Stomach (tissue), 4 donors: Measurements from ENCODE around the gene CDIP1.

ENCODE experiments used
- EP300 ChIP-seq: sonication (generic); formaldehyde crosslinking; IDR thresholded peaks from one replicate; pipeline ENCODE4 v1.6.1; 2017; ENCODE audit warnings: antibody characterized with exemption
- POLR2AphosphoS5 ChIP-seq, 3 donors: sonication (generic); formaldehyde crosslinking; IDR thresholded peaks; one replicate each; pipeline ENCODE4 v1.6.1; 2016; ENCODE audit warnings: antibody characterized with exemption in 3 of 3
- TF ChIP-seq, protein P1 (sequence below), 7 experiments: fragments of 450-650 bp in 4 of 7; fragments of 200-600 bp in 3 of 7; sonication (generic) in 3 of 7; IDR thresholded peaks; one replicate each; pipeline ENCODE4 v1.5.1; 2016 to 2019; ENCODE audit warnings: antibody characterized with exemption in 7 of 7, control low read depth in 2 of 7, mild to moderate bottlenecking in 1 of 7

DNA sequence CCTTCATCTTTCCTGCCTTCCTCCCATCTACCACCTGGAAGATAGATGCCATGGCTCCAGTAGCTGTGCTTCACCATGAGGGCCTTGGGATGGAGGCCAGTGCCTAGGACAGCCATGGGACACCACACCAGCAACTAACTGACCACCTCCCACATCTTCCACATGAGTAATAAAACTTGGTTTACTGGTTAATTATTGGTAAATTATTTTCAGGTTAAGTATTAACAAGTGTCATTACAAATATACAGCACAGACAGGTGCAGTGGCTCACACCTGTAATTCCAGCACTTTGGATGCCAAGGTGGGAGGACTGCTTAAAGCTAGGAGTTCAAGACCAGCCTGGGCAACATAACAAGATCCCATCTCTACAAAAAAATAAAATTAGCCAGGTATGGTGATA lies 14.0 kb downstream of the CDIP1 start:
- TF ChIP-seq EP300 (no peak), POLR2AphosphoS5 (IDR thresholded peaks at IDR 0.05) (no peak)
- TF ChIP-seq, protein P1, sequence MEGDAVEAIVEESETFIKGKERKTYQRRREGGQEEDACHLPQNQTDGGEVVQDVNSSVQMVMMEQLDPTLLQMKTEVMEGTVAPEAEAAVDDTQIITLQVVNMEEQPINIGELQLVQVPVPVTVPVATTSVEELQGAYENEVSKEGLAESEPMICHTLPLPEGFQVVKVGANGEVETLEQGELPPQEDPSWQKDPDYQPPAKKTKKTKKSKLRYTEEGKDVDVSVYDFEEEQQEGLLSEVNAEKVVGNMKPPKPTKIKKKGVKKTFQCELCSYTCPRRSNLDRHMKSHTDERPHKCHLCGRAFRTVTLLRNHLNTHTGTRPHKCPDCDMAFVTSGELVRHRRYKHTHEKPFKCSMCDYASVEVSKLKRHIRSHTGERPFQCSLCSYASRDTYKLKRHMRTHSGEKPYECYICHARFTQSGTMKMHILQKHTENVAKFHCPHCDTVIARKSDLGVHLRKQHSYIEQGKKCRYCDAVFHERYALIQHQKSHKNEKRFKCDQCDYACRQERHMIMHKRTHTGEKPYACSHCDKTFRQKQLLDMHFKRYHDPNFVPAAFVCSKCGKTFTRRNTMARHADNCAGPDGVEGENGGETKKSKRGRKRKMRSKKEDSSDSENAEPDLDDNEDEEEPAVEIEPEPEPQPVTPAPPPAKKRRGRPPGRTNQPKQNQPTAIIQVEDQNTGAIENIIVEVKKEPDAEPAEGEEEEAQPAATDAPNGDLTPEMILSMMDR (IDR thresholded peaks at IDR 0.05): no peak
